ENCODE data around the gene NXPE3. TPM values are rescaled to one million over a fixed set of nuclear protein-coding genes. Genes with fewer than 3 reads are reported as not detected.
A peak's percentile ranks its signal among the peaks of the same experiment; 100 is the strongest.

The NXPE3 gene
- total and polyA plus RNA-seq, 9 of the 15 experiments (the other 6 are each of a cell fraction or from before 2014, with no cell fraction given): 0.25 to 2.5 (median 0.95) TPM

DNA sequence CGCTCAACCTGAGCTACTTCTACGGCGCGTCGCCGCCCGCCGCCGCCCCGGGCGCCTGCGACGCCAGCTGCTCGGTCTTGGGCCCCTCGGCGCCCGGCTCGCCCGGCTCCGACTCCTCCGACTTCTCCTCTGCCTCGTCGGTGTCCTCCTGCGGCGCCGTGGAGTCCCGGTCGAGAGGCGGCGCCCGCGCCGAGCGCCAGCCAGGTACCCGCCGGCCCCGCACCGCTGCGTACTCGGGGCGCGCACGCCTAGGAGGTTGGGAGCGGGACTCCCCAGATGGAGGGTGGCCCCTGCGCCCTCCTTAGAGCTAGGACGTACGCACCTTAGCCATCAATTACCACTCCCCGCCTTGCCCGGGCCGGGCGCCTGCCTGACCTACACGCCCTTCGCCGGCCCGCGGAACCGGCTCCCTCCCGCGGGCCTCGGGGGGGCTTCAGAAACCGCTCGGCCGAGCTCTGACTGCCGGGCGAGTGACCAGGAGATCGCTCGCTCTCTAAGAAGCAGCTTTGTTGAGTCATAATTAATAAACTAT, 70.8 kb downstream of the NXPE3 start:
- Histone ChIP-seq H3K27ac (ENCODE audit: extremely low read depth, low read depth, low read length) (peak overlapping the region; percentile 81), H3K36me3 (ENCODE audit: control insufficient read depth, insufficient read depth, low read length) (peaks cover 32% of the 10 kb centered on the region), H4K20me1 (replicated peaks; ENCODE audit: control insufficient read depth, insufficient read depth, low read length) (peaks cover 6% of the 10 kb centered on the region; the same call in 1 of the 2 replicates), H3K4me1 (replicated peaks in 1 of 2; ENCODE audit: control insufficient read depth in 2 of 2, insufficient read depth in 2 of 2, low read length in 2 of 2) (peaks cover 8 to 10% of the 10 kb centered on the region in 2 experiments; a peak in 3 of 5 replicates), H3K4me2 (ENCODE audit: insufficient read depth, low read length) (peak overlapping the region; percentile 80), H3K27me3 (ENCODE audit: control insufficient read depth in 2 of 2, insufficient read depth in 2 of 2, low read length in 2 of 2) (no peaks in the 10 kb centered on the region), H3K9ac (ENCODE audit: insufficient read depth in 1 of 2, low read depth in 2 of 2, low read length in 2 of 2) (peak overlapping the region; percentile 82 to 94), H3K79me2 (ENCODE audit: control insufficient read depth, insufficient read depth, low read length) (peaks cover 25% of the 10 kb centered on the region), H3K4me3 (peak overlapping the region; percentile 86), H3K9me3 (replicated peaks; ENCODE audit: control insufficient read depth, insufficient read depth, low read depth, low read length) (no peaks in the 10 kb centered on the region), H2AFZ (ENCODE audit: low read depth, low read length) (peak overlapping the region; percentile 80), H3K9me1 (ENCODE audit: control insufficient read depth, insufficient read depth, low read length) (no peaks in the 10 kb centered on the region)
- under 1% methylated on average over 51 of the region's 67 CpGs for WGBS (ENCODE audit: insufficient coverage, low coverage, missing lambda C conversion rate)
- DNase-seq (ENCODE audit: extremely low read depth in 1 of 4, low spot score in 3 of 4): peak; percentile 41 to 55 (median 42)
- intact Hi-C loops (cut with micrococcal nuclease): loop anchor here (2.0 kb wide), 1 partner anchor 35 kb away; no protein-coding TSS in a partner anchor
- ChIA-PET POLR2A (interaction anchor here (0.6 to 2.2 kb wide), 13 partner anchors 9 to 1940 kb away, joined by 3 to 16 read pairs (median 4); partner anchors contain the start of gene CEP97), CTCF (ENCODE audit: low intra/inter-chr PET ratio) (no interaction called here)
- no peak for FAIRE-seq
- no TSS peak for BruUV-seq (replicated peaks)
- in situ Hi-C loops (cut with MboI): no loop called here
- peak; percentile 78 for ATAC-seq
- TF ChIP-seq GABPB1 (CRISPR knock-in tag; IDR thresholded peaks at IDR 0.05): 0 out of 2 replicates have a peak, but pooled peaks have one; percentile 10
- TF ChIP-seq, protein P1, sequence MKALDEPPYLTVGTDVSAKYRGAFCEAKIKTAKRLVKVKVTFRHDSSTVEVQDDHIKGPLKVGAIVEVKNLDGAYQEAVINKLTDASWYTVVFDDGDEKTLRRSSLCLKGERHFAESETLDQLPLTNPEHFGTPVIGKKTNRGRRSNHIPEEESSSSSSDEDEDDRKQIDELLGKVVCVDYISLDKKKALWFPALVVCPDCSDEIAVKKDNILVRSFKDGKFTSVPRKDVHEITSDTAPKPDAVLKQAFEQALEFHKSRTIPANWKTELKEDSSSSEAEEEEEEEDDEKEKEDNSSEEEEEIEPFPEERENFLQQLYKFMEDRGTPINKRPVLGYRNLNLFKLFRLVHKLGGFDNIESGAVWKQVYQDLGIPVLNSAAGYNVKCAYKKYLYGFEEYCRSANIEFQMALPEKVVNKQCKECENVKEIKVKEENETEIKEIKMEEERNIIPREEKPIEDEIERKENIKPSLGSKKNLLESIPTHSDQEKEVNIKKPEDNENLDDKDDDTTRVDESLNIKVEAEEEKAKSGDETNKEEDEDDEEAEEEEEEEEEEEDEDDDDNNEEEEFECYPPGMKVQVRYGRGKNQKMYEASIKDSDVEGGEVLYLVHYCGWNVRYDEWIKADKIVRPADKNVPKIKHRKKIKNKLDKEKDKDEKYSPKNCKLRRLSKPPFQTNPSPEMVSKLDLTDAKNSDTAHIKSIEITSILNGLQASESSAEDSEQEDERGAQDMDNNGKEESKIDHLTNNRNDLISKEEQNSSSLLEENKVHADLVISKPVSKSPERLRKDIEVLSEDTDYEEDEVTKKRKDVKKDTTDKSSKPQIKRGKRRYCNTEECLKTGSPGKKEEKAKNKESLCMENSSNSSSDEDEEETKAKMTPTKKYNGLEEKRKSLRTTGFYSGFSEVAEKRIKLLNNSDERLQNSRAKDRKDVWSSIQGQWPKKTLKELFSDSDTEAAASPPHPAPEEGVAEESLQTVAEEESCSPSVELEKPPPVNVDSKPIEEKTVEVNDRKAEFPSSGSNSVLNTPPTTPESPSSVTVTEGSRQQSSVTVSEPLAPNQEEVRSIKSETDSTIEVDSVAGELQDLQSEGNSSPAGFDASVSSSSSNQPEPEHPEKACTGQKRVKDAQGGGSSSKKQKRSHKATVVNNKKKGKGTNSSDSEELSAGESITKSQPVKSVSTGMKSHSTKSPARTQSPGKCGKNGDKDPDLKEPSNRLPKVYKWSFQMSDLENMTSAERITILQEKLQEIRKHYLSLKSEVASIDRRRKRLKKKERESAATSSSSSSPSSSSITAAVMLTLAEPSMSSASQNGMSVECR (CRISPR knock-in tag; IDR thresholded peaks at IDR 0.05): peak; percentile 68; the same call in 1 of the 2 replicates
- TF ChIP-seq, protein P2, sequence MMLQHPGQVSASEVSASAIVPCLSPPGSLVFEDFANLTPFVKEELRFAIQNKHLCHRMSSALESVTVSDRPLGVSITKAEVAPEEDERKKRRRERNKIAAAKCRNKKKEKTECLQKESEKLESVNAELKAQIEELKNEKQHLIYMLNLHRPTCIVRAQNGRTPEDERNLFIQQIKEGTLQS (IDR thresholded peaks at IDR 0.05): no peak
- TF ChIP-seq, protein P2 (CRISPR knock-in tag; conservative IDR thresholded peaks at IDR 0.05): no peak
- no peak for TF ChIP-seq U2AF2 (optimal IDR thresholded peaks at IDR 0.05; ENCODE audit: low read depth, low read length)
- no peak for TF ChIP-seq ZNF197 (CRISPR knock-in tag; IDR thresholded peaks at IDR 0.05; ENCODE audit: low read depth)
- peak; percentile 34 for TF ChIP-seq PRPF4 (IDR thresholded peaks at IDR 0.05; ENCODE audit: insufficient read depth, low read depth, low read length, poor library complexity, severe bottlenecking)
- TF ChIP-seq GTF2E2 (tag; IDR thresholded peaks at IDR 0.05): peak; percentile 79; the same call in 1 of the 2 replicates
- TF ChIP-seq, protein P3, sequence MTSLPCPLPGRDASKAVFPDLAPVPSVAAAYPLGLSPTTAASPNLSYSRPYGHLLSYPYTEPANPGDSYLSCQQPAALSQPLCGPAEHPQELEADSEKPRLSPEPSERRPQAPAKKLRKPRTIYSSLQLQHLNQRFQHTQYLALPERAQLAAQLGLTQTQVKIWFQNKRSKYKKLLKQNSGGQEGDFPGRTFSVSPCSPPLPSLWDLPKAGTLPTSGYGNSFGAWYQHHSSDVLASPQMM (CRISPR knock-in tag; IDR thresholded peaks at IDR 0.05): no peak
- no peak for TF ChIP-seq MEF2D (tag; conservative IDR thresholded peaks at IDR 0.05; ENCODE audit: low read depth)
- TF ChIP-seq FOSL1 (tag; conservative IDR thresholded peaks at IDR 0.05): 0 out of 2 replicates have a peak, but pooled peaks have one; percentile 28
- peak; percentile 42 for TF ChIP-seq HMGN3 (IDR thresholded peaks at IDR 0.05; ENCODE audit: borderline replicate concordance, extremely low read depth, insufficient read length, low read depth, low read length)
- peak; percentile 3 to 64; a peak in 2 of 4 replicates for TF ChIP-seq NONO (IDR thresholded peaks at IDR 0.05; ENCODE audit: low read depth in 2 of 2, low read length in 1 of 2)
- TF ChIP-seq ZNF668 (CRISPR knock-in tag; IDR thresholded peaks at IDR 0.05): no peak
- peak; percentile 72 for TF ChIP-seq POLR2G (IDR thresholded peaks at IDR 0.05; ENCODE audit: low read depth, low read length)
- no peak for TF ChIP-seq RBM17 (IDR thresholded peaks at IDR 0.05; ENCODE audit: borderline replicate concordance, low read depth, low read length)

All from K562 (cell line).